CD4-positive, CD25-positive, alpha-beta regulatory T cell (primary cell): ENCODE data around the gene ITIH3. TPM values are rescaled to one million over a fixed set of nuclear protein-coding genes. Genes with fewer than 3 reads are reported as not detected.

Source experiments
- ATAC-seq, 2 donors: fragments of 150-1000 bp; cut with Tn5 transposase; one replicate each; pipeline ENCODE4 v1.10.0; 2021; ENCODE audit warnings: low read depth in 2 of 2, moderate number of reproducible peaks in 2 of 2, moderate library complexity in 1 of 2
- DNase-seq, 3 donors: peaks; one replicate each; pipeline versions ENCODE4 v3.0.0 to v3.0.0-alpha.2; 2012 to 2022; ENCODE audit warnings: mixed read lengths in 1 of 3
- H3K27ac ChIP-seq: one replicate; pipeline ENCODE4 v1.7.0; 2013; ENCODE audit warnings: mild to moderate bottlenecking, low read length; ENCODE audit not compliant: insufficient read depth, poor library complexity, severe bottlenecking
- H3K27me3 ChIP-seq: one replicate; pipeline ENCODE4 v1.7.0; 2013; ENCODE audit warnings: low read length; ENCODE audit not compliant: control insufficient read depth, insufficient read depth
- H3K36me3 ChIP-seq: one replicate; pipeline ENCODE4 v1.7.0; 2013; ENCODE audit warnings: mild to moderate bottlenecking, low read length, moderate library complexity; ENCODE audit not compliant: control insufficient read depth, insufficient read depth
- H3K4me1 ChIP-seq: 2 replicates; pipeline ENCODE4 v1.7.0; 2013; ENCODE audit warnings: mild to moderate bottlenecking, low read length; ENCODE audit not compliant: insufficient read depth, control insufficient read depth, poor library complexity, severe bottlenecking
- H3K4me3 ChIP-seq: one replicate; pipeline ENCODE4 v1.7.0; 2013; ENCODE audit warnings: low read depth, mild to moderate bottlenecking, low read length, moderate library complexity
- H3K9me3 ChIP-seq, 2 experiments: 1 replicate in 1 of 2; 2 replicates in 1 of 2; pipeline ENCODE4 v1.7.0; 2013; ENCODE audit warnings: low read length in 2 of 2, mild to moderate bottlenecking in 1 of 2, moderate library complexity in 1 of 2; ENCODE audit not compliant: control insufficient read depth in 2 of 2
- H3K27ac Mint-ChIP-seq, 3 donors: one replicate each; pipeline ENCODE4 v1.8.0; 2020 to 2022; ENCODE audit warnings: mild to moderate bottlenecking in 3 of 3, mixed read lengths in 3 of 3, moderate library complexity in 2 of 3
- H3K27me3 Mint-ChIP-seq: one replicate; pipeline ENCODE4 v1.8.0; 2022; ENCODE audit warnings: mild to moderate bottlenecking, mixed read lengths
- H3K36me3 Mint-ChIP-seq: one replicate; pipeline ENCODE4 v1.8.0; 2020; ENCODE audit warnings: mixed read lengths
- H3K4me1 Mint-ChIP-seq, 4 donors: one replicate each; pipeline ENCODE4 v1.8.0; 2020 to 2022; ENCODE audit warnings: mixed read lengths in 4 of 4, mild to moderate bottlenecking in 1 of 4
- H3K4me3 Mint-ChIP-seq, 4 donors: one replicate each; pipeline ENCODE4 v1.8.0; 2020 to 2022; ENCODE audit warnings: mild to moderate bottlenecking in 4 of 4, mixed read lengths in 4 of 4, moderate library complexity in 3 of 4
- H3K9me3 Mint-ChIP-seq, 7 donors: one replicate each; pipeline ENCODE4 v1.8.0; 2020 to 2022; ENCODE audit warnings: mixed read lengths in 7 of 7, mild to moderate bottlenecking in 3 of 7, moderate library complexity in 2 of 7
- polyA plus RNA-seq, 4 donors: library from polyadenylated mRNA; unstranded; fragments of 300-500 nt; fragmentation: Illumina TruSeq; gene quantifications; one replicate each; pipeline ENCODE4 v1.2.3, GENCODE V29; 2021
- total RNA-seq: library from RNA; stranded (reverse); gene quantifications from one replicate; pipeline ENCODE4 v1.2.3, GENCODE V29; 2022

ITIH3 gene
- total and polyA plus RNA-seq, 5 donors from 2014 or later: 0.63 to 1.5 TPM; not detected in 3

DNA sequence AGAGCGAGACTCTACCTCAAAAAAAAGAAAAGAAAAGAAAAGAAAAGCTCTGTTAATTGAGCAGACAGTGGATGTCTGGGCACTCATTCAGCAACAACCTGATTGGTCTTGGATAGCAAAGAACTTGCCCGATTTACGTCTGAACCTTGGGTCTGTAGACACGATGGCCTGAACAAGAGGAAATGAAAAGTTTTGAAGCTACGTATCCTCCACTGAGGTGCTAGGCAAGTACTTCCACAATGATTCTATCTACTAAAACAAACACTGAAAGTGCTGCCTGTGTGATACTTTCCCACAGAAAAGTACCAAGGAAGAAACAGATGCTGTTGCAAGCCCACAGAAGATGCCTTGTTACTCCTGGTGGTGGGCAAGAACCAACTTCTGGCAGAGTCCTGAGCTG is 62.1 kb downstream of the ITIH3 start:
- H3K9me3 Mint-ChIP-seq: no peaks in the 10 kb centered on the region
- Histone ChIP-seq H3K4me1 (no peaks in the 10 kb centered on the region), H3K4me3 (no peak overlapping the region), H3K27me3 (no peaks in the 10 kb centered on the region), H3K27ac (no peak overlapping the region), H3K36me3 (peaks cover 37% of the 10 kb centered on the region), H3K9me3 (no peaks in the 10 kb centered on the region)
- peaks cover 0 to 7% (median 4%) of the 10 kb centered on the region in 4 donors for H3K4me1 Mint-ChIP-seq
- H3K36me3 Mint-ChIP-seq: peaks cover 27% of the 10 kb centered on the region
- H3K27ac Mint-ChIP-seq: no peak overlapping the region
- DNase-seq (no peak), ATAC-seq (no peak)
- H3K27me3 Mint-ChIP-seq: no peaks in the 10 kb centered on the region
- H3K4me3 Mint-ChIP-seq: no peak overlapping the region

DNA sequence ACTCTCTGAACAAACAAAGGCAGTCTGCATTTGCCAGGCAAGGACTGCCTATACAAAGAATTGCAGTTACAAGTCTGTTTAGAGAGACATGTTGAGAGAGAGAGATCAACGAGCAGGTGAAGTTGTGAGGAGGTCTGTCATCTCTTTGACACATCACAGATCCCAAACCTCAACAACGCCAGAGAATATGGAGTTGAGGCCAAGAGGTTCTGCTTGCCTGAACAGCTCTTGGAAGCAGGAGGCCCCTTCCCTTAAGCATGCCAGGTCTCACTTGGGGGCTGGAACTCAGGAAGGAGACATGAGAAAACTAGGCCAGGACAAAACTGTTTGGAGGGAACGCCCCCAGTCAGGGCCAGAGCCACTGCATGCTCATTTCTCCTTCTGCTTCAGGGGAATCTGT is 62.5 kb downstream of the ITIH3 start:
- Mint-ChIP-seq H3K27ac (peak overlapping the region in 1 of 3 donors; percentile 23), H3K36me3 (peaks cover 22% of the 10 kb centered on the region), H3K9me3 (no peaks in the 10 kb centered on the region), H3K4me3 (no peak overlapping the region), H3K4me1 (peaks cover 0 to 11% (median 4%) of the 10 kb centered on the region in 4 donors), H3K27me3 (no peaks in the 10 kb centered on the region)
- Histone ChIP-seq H3K36me3 (peaks cover 33% of the 10 kb centered on the region), H3K4me1 (no peaks in the 10 kb centered on the region), H3K9me3 (no peaks in the 10 kb centered on the region), H3K27ac (no peak overlapping the region), H3K27me3 (no peaks in the 10 kb centered on the region), H3K4me3 (no peak overlapping the region)
- DNase-seq (no peak), ATAC-seq (no peak)

DNA sequence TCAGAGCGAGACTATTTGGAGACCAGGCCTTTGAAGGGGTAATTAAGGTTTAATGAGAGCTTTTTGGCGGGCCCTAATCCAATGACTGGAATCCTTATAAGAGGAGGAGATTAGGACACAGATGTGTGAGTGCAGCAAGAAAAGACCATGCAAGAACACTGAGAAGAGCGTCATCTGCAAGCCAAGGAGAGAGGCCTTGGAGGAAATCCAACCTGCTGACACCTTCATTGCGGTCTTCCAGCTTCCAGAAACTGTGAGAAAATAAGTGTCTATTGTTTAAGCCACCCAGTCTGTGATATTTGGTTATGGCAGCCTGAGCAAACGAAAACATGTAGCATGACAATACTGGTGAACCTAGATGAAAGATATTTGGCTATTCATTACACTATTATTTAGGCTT is 63.3 kb downstream of the ITIH3 start:
- Mint-ChIP-seq H3K4me1 (peaks cover 0 to 11% (median 6%) of the 10 kb centered on the region in 4 donors), H3K9me3 (no peaks in the 10 kb centered on the region), H3K4me3 (no peak overlapping the region), H3K27ac (peak overlapping the region in 1 of 3 donors; percentile 74), H3K27me3 (no peaks in the 10 kb centered on the region), H3K36me3 (peaks cover 21% of the 10 kb centered on the region)
- H3K36me3 ChIP-seq: peaks cover 26% of the 10 kb centered on the region
- H3K9me3 ChIP-seq: no peaks in the 10 kb centered on the region
- no peaks in the 10 kb centered on the region for H3K4me1 ChIP-seq
- ATAC-seq (no peak), DNase-seq (no peak)
- H3K27ac ChIP-seq: no peak overlapping the region
- no peaks in the 10 kb centered on the region for H3K27me3 ChIP-seq
- no peak overlapping the region for H3K4me3 ChIP-seq

Other genes with a start within 250 kb of the ITIH3 start
- 58.7 TPM for gene PBRM1, start 108.9 kb upstream of the ITIH3 start, total RNA-seq
- gene PBRM1, start 108.9 kb upstream of the ITIH3 start, polyA plus RNA-seq: 10 to 100 TPM; 59.4 to 73.4 (median 67.9) TPM
- 75.7 TPM for gene GNL3, start 108.8 kb upstream of the ITIH3 start, total RNA-seq
- gene GNL3, start 108.8 kb upstream of the ITIH3 start, polyA plus RNA-seq: 10 to 100 TPM; 42.4 to 61.5 (median 51.8) TPM
- 26.6 TPM for gene GLT8D1, start 89.0 kb upstream of the ITIH3 start, total RNA-seq
- gene GLT8D1, start 89.0 kb upstream of the ITIH3 start, polyA plus RNA-seq: 10 to 100 TPM; 61.9 to 73.4 (median 68.1) TPM
- gene SPCS1, start 88.7 kb upstream of the ITIH3 start, total RNA-seq: 57.6 TPM
- gene SPCS1, start 88.7 kb upstream of the ITIH3 start, polyA plus RNA-seq: 100 to 1,000 TPM; 304 to 318 (median 312) TPM
- gene NEK4, start 23.9 kb upstream of the ITIH3 start, total RNA-seq: 13.9 TPM
- gene NEK4, start 23.9 kb upstream of the ITIH3 start, polyA plus RNA-seq: 1 to 10 TPM; 6.3 to 8.5 (median 7.2) TPM
- not detected for gene ITIH1, start 17.2 kb upstream of the ITIH3 start, total RNA-seq
- not detected for gene ITIH1, start 17.2 kb upstream of the ITIH3 start, polyA plus RNA-seq
- 71.1 TPM for gene ITIH4, start 35.9 kb downstream of the ITIH3 start, total RNA-seq
- gene ITIH4, start 35.9 kb downstream of the ITIH3 start, polyA plus RNA-seq: 1 to 10 TPM in 3 of 4 donors, not detected in 1; 1.1 to 2.0 (median 2.0) TPM
- gene MUSTN1, start 40.2 kb downstream of the ITIH3 start, total RNA-seq: 13.8 TPM
- 1 to 10 TPM in 1 of 4 donors, not detected in 3; 1.2 TPM for gene MUSTN1, start 40.2 kb downstream of the ITIH3 start, polyA plus RNA-seq
- 87.7 TPM for gene STIMATE, start 102.8 kb downstream of the ITIH3 start, total RNA-seq
- gene STIMATE, start 102.8 kb downstream of the ITIH3 start, polyA plus RNA-seq: 10 to 100 TPM; 10.7 to 15.5 (median 12.4) TPM